Measurements from ENCODE around the gene MGAT5B. TPM values are rescaled to one million over a fixed set of nuclear protein-coding genes. Genes with fewer than 3 reads are reported as not detected.

MGAT5B gene
- total and polyA plus RNA-seq, 9 of the 15 experiments (the other 6 are each of a cell fraction or from before 2014, with no cell fraction given), result 0.09 to 0.43 (median 0.18) TPM; not detected in 4

- peaks cover 36 to 67% of the 10 kb centered on the region in 2 experiments; a peak in 4 of 5 replicates for H3K4me1 ChIP-seq (replicated peaks in 1 of 2; ENCODE audit: control insufficient read depth in 2 of 2, insufficient read depth in 2 of 2, low read length in 2 of 2)
- H4K20me1 ChIP-seq (replicated peaks; ENCODE audit: control insufficient read depth, insufficient read depth, low read length), result no peaks in the 10 kb centered on the region; the same call in 1 of the 2 replicates
- peak; percentile 70 for ATAC-seq
- intact Hi-C loops (cut with micrococcal nuclease) (no loop called here), in situ Hi-C loops (cut with MboI) (no loop called here)
- 10% methylated on average over 6 of the region's 6 CpGs for WGBS (ENCODE audit: insufficient coverage, low coverage, missing lambda C conversion rate)
- peaks cover 5% of the 10 kb centered on the region for H3K9me1 ChIP-seq (ENCODE audit: control insufficient read depth, insufficient read depth, low read length)
- BruUV-seq (replicated peaks), result no TSS peak
- peak overlapping the region; percentile 54; the same call in 1 of the 2 replicates for H2AFZ ChIP-seq (ENCODE audit: low read depth, low read length)
- FAIRE-seq, result peak; percentile 94
- H3K36me3 ChIP-seq (ENCODE audit: control insufficient read depth, insufficient read depth, low read length), result no peaks in the 10 kb centered on the region
- peak overlapping the region in 1 of 2 experiments; percentile 74; a peak in 1 of 4 replicates for H3K9ac ChIP-seq (ENCODE audit: insufficient read depth in 1 of 2, low read depth in 2 of 2, low read length in 2 of 2)
- H3K4me2 ChIP-seq (ENCODE audit: insufficient read depth, low read length), result no peak overlapping the region
- POLR2A ChIA-PET, result interaction anchor here (0.7 to 1.3 kb wide), 2 partner anchors 10 to 11 kb away, joined by 3 to 5 read pairs; no protein-coding TSS in a partner anchor
- no peaks in the 10 kb centered on the region for H3K9me3 ChIP-seq (replicated peaks; ENCODE audit: control insufficient read depth, insufficient read depth, low read depth, low read length)
- peak overlapping the region; percentile 51; the same call in 1 of the 3 replicates for H3K27ac ChIP-seq (ENCODE audit: extremely low read depth, low read depth, low read length)
- no peaks in the 10 kb centered on the region for H3K79me2 ChIP-seq (ENCODE audit: control insufficient read depth, insufficient read depth, low read length)
- no peak overlapping the region for H3K4me3 ChIP-seq
- no peaks in the 10 kb centered on the region; a peak in 2 of 5 replicates for H3K27me3 ChIP-seq (ENCODE audit: control insufficient read depth in 2 of 2, insufficient read depth in 2 of 2, low read length in 2 of 2)
- peak; percentile 68 to 86 (median 76) for DNase-seq (ENCODE audit: extremely low read depth in 1 of 4, low spot score in 3 of 4)
- CTCF ChIA-PET (ENCODE audit: low intra/inter-chr PET ratio), result no interaction called here
- TF ChIP-seq, protein P1, sequence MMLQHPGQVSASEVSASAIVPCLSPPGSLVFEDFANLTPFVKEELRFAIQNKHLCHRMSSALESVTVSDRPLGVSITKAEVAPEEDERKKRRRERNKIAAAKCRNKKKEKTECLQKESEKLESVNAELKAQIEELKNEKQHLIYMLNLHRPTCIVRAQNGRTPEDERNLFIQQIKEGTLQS (IDR thresholded peaks at IDR 0.05), result peak; percentile 85
- TF ChIP-seq, protein P1 (CRISPR knock-in tag; conservative IDR thresholded peaks at IDR 0.05), result no peak
- TF ChIP-seq, protein P2, sequence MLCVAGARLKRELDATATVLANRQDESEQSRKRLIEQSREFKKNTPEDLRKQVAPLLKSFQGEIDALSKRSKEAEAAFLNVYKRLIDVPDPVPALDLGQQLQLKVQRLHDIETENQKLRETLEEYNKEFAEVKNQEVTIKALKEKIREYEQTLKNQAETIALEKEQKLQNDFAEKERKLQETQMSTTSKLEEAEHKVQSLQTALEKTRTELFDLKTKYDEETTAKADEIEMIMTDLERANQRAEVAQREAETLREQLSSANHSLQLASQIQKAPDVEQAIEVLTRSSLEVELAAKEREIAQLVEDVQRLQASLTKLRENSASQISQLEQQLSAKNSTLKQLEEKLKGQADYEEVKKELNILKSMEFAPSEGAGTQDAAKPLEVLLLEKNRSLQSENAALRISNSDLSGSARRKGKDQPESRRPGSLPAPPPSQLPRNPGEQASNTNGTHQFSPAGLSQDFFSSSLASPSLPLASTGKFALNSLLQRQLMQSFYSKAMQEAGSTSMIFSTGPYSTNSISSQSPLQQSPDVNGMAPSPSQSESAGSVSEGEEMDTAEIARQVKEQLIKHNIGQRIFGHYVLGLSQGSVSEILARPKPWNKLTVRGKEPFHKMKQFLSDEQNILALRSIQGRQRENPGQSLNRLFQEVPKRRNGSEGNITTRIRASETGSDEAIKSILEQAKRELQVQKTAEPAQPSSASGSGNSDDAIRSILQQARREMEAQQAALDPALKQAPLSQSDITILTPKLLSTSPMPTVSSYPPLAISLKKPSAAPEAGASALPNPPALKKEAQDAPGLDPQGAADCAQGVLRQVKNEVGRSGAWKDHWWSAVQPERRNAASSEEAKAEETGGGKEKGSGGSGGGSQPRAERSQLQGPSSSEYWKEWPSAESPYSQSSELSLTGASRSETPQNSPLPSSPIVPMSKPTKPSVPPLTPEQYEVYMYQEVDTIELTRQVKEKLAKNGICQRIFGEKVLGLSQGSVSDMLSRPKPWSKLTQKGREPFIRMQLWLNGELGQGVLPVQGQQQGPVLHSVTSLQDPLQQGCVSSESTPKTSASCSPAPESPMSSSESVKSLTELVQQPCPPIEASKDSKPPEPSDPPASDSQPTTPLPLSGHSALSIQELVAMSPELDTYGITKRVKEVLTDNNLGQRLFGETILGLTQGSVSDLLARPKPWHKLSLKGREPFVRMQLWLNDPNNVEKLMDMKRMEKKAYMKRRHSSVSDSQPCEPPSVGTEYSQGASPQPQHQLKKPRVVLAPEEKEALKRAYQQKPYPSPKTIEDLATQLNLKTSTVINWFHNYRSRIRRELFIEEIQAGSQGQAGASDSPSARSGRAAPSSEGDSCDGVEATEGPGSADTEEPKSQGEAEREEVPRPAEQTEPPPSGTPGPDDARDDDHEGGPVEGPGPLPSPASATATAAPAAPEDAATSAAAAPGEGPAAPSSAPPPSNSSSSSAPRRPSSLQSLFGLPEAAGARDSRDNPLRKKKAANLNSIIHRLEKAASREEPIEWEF (CRISPR knock-in tag; IDR thresholded peaks at IDR 0.05), result no peak
- TF ChIP-seq, protein P3, sequence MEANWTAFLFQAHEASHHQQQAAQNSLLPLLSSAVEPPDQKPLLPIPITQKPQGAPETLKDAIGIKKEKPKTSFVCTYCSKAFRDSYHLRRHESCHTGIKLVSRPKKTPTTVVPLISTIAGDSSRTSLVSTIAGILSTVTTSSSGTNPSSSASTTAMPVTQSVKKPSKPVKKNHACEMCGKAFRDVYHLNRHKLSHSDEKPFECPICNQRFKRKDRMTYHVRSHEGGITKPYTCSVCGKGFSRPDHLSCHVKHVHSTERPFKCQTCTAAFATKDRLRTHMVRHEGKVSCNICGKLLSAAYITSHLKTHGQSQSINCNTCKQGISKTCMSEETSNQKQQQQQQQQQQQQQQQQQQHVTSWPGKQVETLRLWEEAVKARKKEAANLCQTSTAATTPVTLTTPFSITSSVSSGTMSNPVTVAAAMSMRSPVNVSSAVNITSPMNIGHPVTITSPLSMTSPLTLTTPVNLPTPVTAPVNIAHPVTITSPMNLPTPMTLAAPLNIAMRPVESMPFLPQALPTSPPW (CRISPR knock-in tag; IDR thresholded peaks at IDR 0.05), result no peak
- TF ChIP-seq TEAD4 (IDR thresholded peaks at IDR 0.05; ENCODE audit: low read length), result peak; percentile 46; the same call in 1 of the 2 replicates
- TF ChIP-seq TEAD4 (CRISPR knock-in tag; IDR thresholded peaks at IDR 0.05; ENCODE audit: borderline replicate concordance), result no peak
- TF ChIP-seq LCOR (CRISPR knock-in tag; IDR thresholded peaks at IDR 0.05), result peak; percentile 45; the same call in 1 of the 2 replicates
- 0 out of 2 replicates have a peak, but pooled peaks have one; percentile 21 for TF ChIP-seq SMAD4 (CRISPR knock-in tag; conservative IDR thresholded peaks at IDR 0.05)
- TF ChIP-seq FOSL1 (tag; conservative IDR thresholded peaks at IDR 0.05), result peak; percentile 88
These were observed 22.6 kb upstream of the MGAT5B start for GRCh38 chr17:76845541-76846017.
